H9 (cell line): ENCODE measurements around the gene TJAP1. TPM values are rescaled to one million over a fixed set of nuclear protein-coding genes. Genes with fewer than 3 reads are reported as not detected.

Experiments used
- DNase-seq: peaks from one replicate; pipeline ENCODE4 v3.0.0-alpha.2; 2017
- H2AFZ ChIP-seq: one replicate; pipeline ENCODE4 v1.6.1; 2013; ENCODE audit warnings: mild to moderate bottlenecking, low read length, control low read depth, moderate library complexity
- H2AK5ac ChIP-seq: 2 replicates; pipeline ENCODE4 v1.6.1; 2013; ENCODE audit warnings: low read length, control low read depth, mixed read lengths; ENCODE audit not compliant: insufficient read length
- H2BK120ac ChIP-seq: one replicate; pipeline ENCODE4 v1.6.1; 2013; ENCODE audit warnings: low read depth, mild to moderate bottlenecking, low read length, control low read depth, inconsistent platforms; ENCODE audit not compliant: poor library complexity, severe bottlenecking
- H2BK12ac ChIP-seq: 2 replicates; pipeline ENCODE4 v1.6.1; 2013; ENCODE audit warnings: low read length, control low read depth, mixed read lengths, low read depth; ENCODE audit not compliant: insufficient read length
- H2BK15ac ChIP-seq: 2 replicates; pipeline ENCODE4 v1.6.1; 2013; ENCODE audit warnings: low read depth, low read length, control low read depth
- H2BK20ac ChIP-seq: one replicate; pipeline ENCODE4 v1.6.1; 2013; ENCODE audit warnings: low read depth, mild to moderate bottlenecking, low read length, control low read depth, inconsistent platforms; ENCODE audit not compliant: poor library complexity, severe bottlenecking
- H2BK5ac ChIP-seq: 2 replicates; pipeline ENCODE4 v1.6.1; 2013; ENCODE audit warnings: low read length, control low read depth, mixed read lengths; ENCODE audit not compliant: insufficient read length
- H3K14ac ChIP-seq: 2 replicates; pipeline ENCODE4 v1.6.1; 2013; ENCODE audit warnings: low read length, control low read depth; ENCODE audit not compliant: insufficient read depth
- H3K18ac ChIP-seq: 2 replicates; pipeline ENCODE4 v1.6.1; 2013; ENCODE audit warnings: low read depth, mild to moderate bottlenecking, mixed read lengths, low read length, control low read depth; ENCODE audit not compliant: insufficient read length
- H3K23ac ChIP-seq: 2 replicates; pipeline ENCODE4 v1.6.1; 2013; ENCODE audit warnings: low read length, control low read depth, mixed read lengths, low read depth; ENCODE audit not compliant: insufficient read length
- H3K23me2 ChIP-seq: 2 replicates; pipeline ENCODE4 v1.6.1; 2013; ENCODE audit warnings: low read depth, mild to moderate bottlenecking, mixed read lengths, low read length, control low read depth; ENCODE audit not compliant: insufficient read length, poor library complexity, severe bottlenecking
- H3K27ac ChIP-seq: 2 replicates; pipeline ENCODE4 v1.5.1; 2013; ENCODE audit warnings: low read length, control low read depth, mixed read lengths, low read depth; ENCODE audit not compliant: insufficient read length
- H3K27me3 ChIP-seq: 2 replicates; pipeline ENCODE4 v1.6.1; 2013; ENCODE audit warnings: low read length, control low read depth, inconsistent platforms; ENCODE audit not compliant: insufficient read depth
- H3K4ac ChIP-seq: 2 replicates; pipeline ENCODE4 v1.6.1; 2013; ENCODE audit warnings: low read depth, mild to moderate bottlenecking, control low read depth, inconsistent platforms, low read length, moderate library complexity
- H3K4me1 ChIP-seq: 2 replicates; pipeline ENCODE4 v1.6.1; 2013; ENCODE audit warnings: low read length, control low read depth, inconsistent platforms; ENCODE audit not compliant: insufficient read depth
- H3K4me2 ChIP-seq: 2 replicates; pipeline ENCODE4 v1.6.1; 2013; ENCODE audit warnings: low read length, control low read depth, mixed read lengths; ENCODE audit not compliant: insufficient read length, insufficient read depth
- H3K56ac ChIP-seq: 2 replicates; pipeline ENCODE4 v1.6.1; 2013; ENCODE audit warnings: low read depth, mild to moderate bottlenecking, mixed read lengths, low read length, control low read depth; ENCODE audit not compliant: insufficient read length
- H3K79me1 ChIP-seq: 2 replicates; pipeline ENCODE4 v1.6.1; 2013; ENCODE audit warnings: low read depth, mild to moderate bottlenecking, moderate library complexity, low read length, control low read depth, inconsistent platforms; ENCODE audit not compliant: insufficient read depth, poor library complexity, severe bottlenecking
- H3K79me2 ChIP-seq: 2 replicates; pipeline ENCODE4 v1.6.1; 2013; ENCODE audit warnings: low read length, control low read depth, inconsistent platforms; ENCODE audit not compliant: insufficient read depth
- H3K9ac ChIP-seq: 2 replicates; pipeline ENCODE4 v1.6.1; 2013; ENCODE audit warnings: low read length, control low read depth, mixed read lengths; ENCODE audit not compliant: insufficient read length; ENCODE audit errors: extremely low read depth
- H3K9me3 ChIP-seq: one replicate; pipeline ENCODE4 v1.6.1; 2013; ENCODE audit warnings: low read depth, low read length, inconsistent platforms; ENCODE audit not compliant: control insufficient read depth
- H3T11ph ChIP-seq: one replicate; pipeline ENCODE4 v1.6.1; 2013; ENCODE audit warnings: mild to moderate bottlenecking, low read length, control low read depth, inconsistent platforms
- H4K20me1 ChIP-seq: one replicate; pipeline ENCODE4 v1.6.1; 2013; ENCODE audit not compliant: control insufficient read depth, insufficient read length, insufficient read depth
- H4K5ac ChIP-seq: 2 replicates; pipeline ENCODE4 v1.6.1; 2013; ENCODE audit warnings: low read depth, mild to moderate bottlenecking, mixed read lengths, low read length, control low read depth; ENCODE audit not compliant: insufficient read length
- H4K8ac ChIP-seq: replicated peaks from 2 replicates; pipeline ENCODE4 v1.6.1; 2013; ENCODE audit warnings: low read length, control low read depth, mixed read lengths, low read depth; ENCODE audit not compliant: insufficient read length
- H4K91ac ChIP-seq: 2 replicates; pipeline ENCODE4 v1.6.1; 2013; ENCODE audit warnings: low read depth, mild to moderate bottlenecking, moderate library complexity, mixed read lengths, low read length, control low read depth; ENCODE audit not compliant: insufficient read length
- H3K27ac Mint-ChIP-seq, 3 experiments: 2 replicates in 2 of 3; 3 replicates in 1 of 3; pipeline ENCODE4 v1.8.0; 2020 to 2021; ENCODE audit warnings: mixed read lengths in 3 of 3, mild to moderate bottlenecking in 1 of 3, moderate library complexity in 1 of 3
- H3K27me3 Mint-ChIP-seq: 2 replicates; pipeline ENCODE4 v1.8.0; 2021; ENCODE audit warnings: low read depth, mild to moderate bottlenecking, moderate library complexity, mixed read lengths
- H3K36me3 Mint-ChIP-seq, 3 experiments: 2 replicates in 2 of 3; 3 replicates in 1 of 3; pipeline ENCODE4 v1.8.0; 2020 to 2021; ENCODE audit warnings: low read depth in 3 of 3, mixed read lengths in 3 of 3; ENCODE audit not compliant: insufficient read depth in 1 of 3
- H3K4me1 Mint-ChIP-seq, 2 experiments: 2 replicates each; pipeline ENCODE4 v1.8.0; 2020; ENCODE audit warnings: mixed read lengths in 2 of 2
- H3K4me3 Mint-ChIP-seq, 2 experiments: 2 replicates in 1 of 2; 3 replicates in 1 of 2; pipeline ENCODE4 v1.8.0; 2020 to 2021; ENCODE audit warnings: mild to moderate bottlenecking in 2 of 2, mixed read lengths in 2 of 2, moderate library complexity in 1 of 2
- H3K9me3 Mint-ChIP-seq, 2 experiments: 2 replicates in 1 of 2; 3 replicates in 1 of 2; pipeline ENCODE4 v1.8.0; 2020; ENCODE audit warnings: mild to moderate bottlenecking in 2 of 2, mixed read lengths in 2 of 2, moderate library complexity in 1 of 2
- CTCF ChIP-seq: fragments of 200-600 bp; sonication (generic); conservative IDR thresholded peaks from 3 replicates; pipeline ENCODE4 v1.8.0; 2021; ENCODE audit warnings: antibody characterized with exemption, mild to moderate bottlenecking
- WGBS: extraction: QIAGEN DNeasy Blood & Tissue Kit; methylation state at CpG from one replicate; pipeline ENCODE4 v1.1.7; 2013; ENCODE audit warnings: missing lambda C conversion rate, low lambda C conversion rate, mixed read lengths; ENCODE audit not compliant: insufficient read length; ENCODE audit errors: extremely low coverage; 5-methylcytosine and 5-hydroxymethylcytosine counted together
- total RNA-seq: library from RNA; stranded (reverse); gene quantifications from 2 replicates; pipeline ENCODE4 v1.2.1, GENCODE V29; 2021

Gene TJAP1
- total RNA-seq, 1 experiment from 2014 or later, result 45.1 TPM

GRCh38 chr6:43442935-43443334, 34.4 kb upstream of the TJAP1 start:
- Histone ChIP-seq H2BK15ac (no peak overlapping the region), H3K4ac (no peak overlapping the region), H3K79me1 (no peaks in the 10 kb centered on the region), H3K27ac (no peak overlapping the region), H2BK20ac (no peak overlapping the region), H3K9ac (no peak overlapping the region), H3K18ac (no peak overlapping the region), H3K23ac (no peak overlapping the region), H3K4me1 (no peaks in the 10 kb centered on the region), H3K23me2 (no peaks in the 10 kb centered on the region), H3K56ac (no peak overlapping the region), H4K20me1 (no peaks in the 10 kb centered on the region), H3K9me3 (no peaks in the 10 kb centered on the region), H3K79me2 (no peaks in the 10 kb centered on the region), H4K8ac (no peak overlapping the region), H3T11ph (no peak overlapping the region), H3K14ac (no peak overlapping the region), H2BK12ac (no peak overlapping the region), H3K4me2 (no peak overlapping the region), H2BK5ac (no peak overlapping the region), H2AK5ac (no peak overlapping the region), H4K91ac (no peak overlapping the region), H2AFZ (no peak overlapping the region), H2BK120ac (no peak overlapping the region), H3K27me3 (no peaks in the 10 kb centered on the region), H4K5ac (no peak overlapping the region)
- WGBS, result no CpG with 5 or more reads among the region's 14 CpGs
- no peaks in the 10 kb centered on the region for H3K4me1 Mint-ChIP-seq
- no peaks in the 10 kb centered on the region for H3K9me3 Mint-ChIP-seq
- peaks cover 0 to 44% (median 23%) of the 10 kb centered on the region in 3 experiments; a peak in 5 of 7 replicates for H3K36me3 Mint-ChIP-seq
- peak overlapping the region in 1 of 3 experiments; percentile 73; a peak in 1 of 7 replicates for H3K27ac Mint-ChIP-seq
- no peak overlapping the region for H3K4me3 Mint-ChIP-seq
- no peak for DNase-seq
- no peak for TF ChIP-seq CTCF
- H3K27me3 Mint-ChIP-seq, result no peaks in the 10 kb centered on the region
